Activated naive CD4-positive, alpha-beta T cell treated with anti-CD3 and anti-CD28 coated beads, Interleukin-2, amount 10 ng/mL, durations not matched to agents 7 days and 5 days (primary cell): ENCODE measurements around the gene ZNF431.
A peak's percentile ranks its signal among the peaks of the same experiment; 100 is the strongest.
"Not testable (repeated sequence)": the region's sequence is repeated elsewhere in the genome, so short reads cannot be mapped to it uniquely, and the experiment has no call there.

Experiments
- CTCF ChIA-PET: fragments of 350-600 bp; sonication (Branson Sonifier 250); formaldehyde crosslinking; loops from one replicate; lab custom pipeline; 2021; ENCODE audit warnings: antibody characterized with exemption; lab: Charles Lee
- DNase-seq: peaks from one replicate; pipeline ENCODE4 v3.0.0-alpha.2; 2020
- H3K27ac Mint-ChIP-seq: one replicate; pipeline ENCODE4 v1.8.0; 2021; ENCODE audit warnings: mild to moderate bottlenecking, moderate library complexity, mixed read lengths
- H3K27me3 Mint-ChIP-seq: one replicate; pipeline ENCODE4 v1.8.0; 2021; ENCODE audit warnings: mild to moderate bottlenecking, mixed read lengths
- H3K36me3 Mint-ChIP-seq: one replicate; pipeline ENCODE4 v1.8.0; 2021; ENCODE audit warnings: mixed read lengths
- H3K4me1 Mint-ChIP-seq: one replicate; pipeline ENCODE4 v1.8.0; 2021; ENCODE audit warnings: mixed read lengths
- H3K4me3 Mint-ChIP-seq: one replicate; pipeline ENCODE4 v1.8.0; 2021; ENCODE audit warnings: mild to moderate bottlenecking, moderate library complexity, mixed read lengths
- H3K9me3 Mint-ChIP-seq: one replicate; pipeline ENCODE4 v1.8.0; 2021; ENCODE audit warnings: mixed read lengths

The ZNF431 gene

GRCh38 chr19:21197590-21198295 lies 55.9 kb downstream of the ZNF431 start:
- CTCF ChIA-PET: no interaction called here
- no peaks in the 10 kb centered on the region for H3K4me1 Mint-ChIP-seq
- no peak overlapping the region for H3K27ac Mint-ChIP-seq
- H3K9me3 Mint-ChIP-seq: peaks cover 2% of the 10 kb centered on the region
- H3K36me3 Mint-ChIP-seq: no peaks in the 10 kb centered on the region
- no peaks in the 10 kb centered on the region for H3K27me3 Mint-ChIP-seq
- no peak for DNase-seq
- no peak overlapping the region for H3K4me3 Mint-ChIP-seq

- H3K36me3 Mint-ChIP-seq: no peaks in the 10 kb centered on the region
- H3K4me3 Mint-ChIP-seq: no peak overlapping the region
- H3K27me3 Mint-ChIP-seq: no peaks in the 10 kb centered on the region
- peaks cover 4% of the 10 kb centered on the region for H3K4me1 Mint-ChIP-seq
- H3K27ac Mint-ChIP-seq: no peak overlapping the region
- CTCF ChIA-PET: interaction anchor here (0.6 to 1.5 kb wide), 6 partner anchors 60 to 687 kb away, joined by 3 to 4 read pairs (median 3); partner anchors contain the start of gene ZNF100
- DNase-seq: peak; percentile 37
- peaks cover 7% of the 10 kb centered on the region for H3K9me3 Mint-ChIP-seq
Measured at GRCh38 chr19:21202865-21203494, 61.1 kb downstream of the ZNF431 start.

GRCh38 chr19:21210037-21210621 lies 68.3 kb downstream of the ZNF431 start:
- Mint-ChIP-seq H3K4me3 (no peak overlapping the region), H3K4me1 (peaks cover 4% of the 10 kb centered on the region), H3K27ac (no peak overlapping the region), H3K36me3 (no peaks in the 10 kb centered on the region), H3K9me3 (peaks cover 12% of the 10 kb centered on the region), H3K27me3 (no peaks in the 10 kb centered on the region)
- CTCF ChIA-PET: no interaction called here
- no peak for DNase-seq

- H3K4me3 Mint-ChIP-seq: no peak overlapping the region
- CTCF ChIA-PET: no interaction called here
- H3K4me1 Mint-ChIP-seq: no peaks in the 10 kb centered on the region
Measured at GRCh38 chr19:21221693-21222092, 79.9 kb downstream of the ZNF431 start.

GRCh38 chr19:21229938-21230337 lies 88.1 kb downstream of the ZNF431 start:
- H3K4me3 Mint-ChIP-seq, H3K36me3 Mint-ChIP-seq, H3K27ac Mint-ChIP-seq, DNase-seq, H3K4me1 Mint-ChIP-seq, CTCF ChIA-PET, H3K27me3 Mint-ChIP-seq: not testable (repeated sequence)
- H3K9me3 Mint-ChIP-seq: peaks cover 38% of the 10 kb centered on the region

More at GRCh38 chr19:21221693-21222092, 79.9 kb downstream of the ZNF431 start:
- Mint-ChIP-seq H3K9me3 (no peaks in the 10 kb centered on the region), H3K36me3 (no peaks in the 10 kb centered on the region), H3K27me3 (no peaks in the 10 kb centered on the region), H3K27ac (no peak overlapping the region)
- DNase-seq: no peak

GRCh38 chr19:21233691-21234090 lies 91.9 kb downstream of the ZNF431 start:
- Mint-ChIP-seq H3K27me3 (no peaks in the 10 kb centered on the region), H3K36me3 (no peaks in the 10 kb centered on the region), H3K9me3 (peaks cover 41% of the 10 kb centered on the region), H3K4me1 (no peaks in the 10 kb centered on the region), H3K27ac (no peak overlapping the region), H3K4me3 (no peak overlapping the region)
- CTCF ChIA-PET: no interaction called here
- DNase-seq: no peak

- peaks cover 17% of the 10 kb centered on the region for H3K9me3 Mint-ChIP-seq
- H3K4me3 Mint-ChIP-seq, H3K27ac Mint-ChIP-seq, DNase-seq, CTCF ChIA-PET, H3K36me3 Mint-ChIP-seq, H3K27me3 Mint-ChIP-seq, H3K4me1 Mint-ChIP-seq: not testable (repeated sequence)
Measured at GRCh38 chr19:21236751-21237150, 94.9 kb downstream of the ZNF431 start.

- DNase-seq: no peak
- H3K4me3 Mint-ChIP-seq: no peak overlapping the region
- H3K9me3 Mint-ChIP-seq: peaks cover 14% of the 10 kb centered on the region
- H3K27ac Mint-ChIP-seq: no peak overlapping the region
- H3K36me3 Mint-ChIP-seq: no peaks in the 10 kb centered on the region
- H3K4me1 Mint-ChIP-seq: no peaks in the 10 kb centered on the region
- CTCF ChIA-PET: no interaction called here
- no peaks in the 10 kb centered on the region for H3K27me3 Mint-ChIP-seq
Measured at GRCh38 chr19:21238670-21239069, 96.8 kb downstream of the ZNF431 start.
